WTC11 (cell line): ENCODE results near the gene IL17RE. TPM values are rescaled to one million over a fixed set of nuclear protein-coding genes. Genes with fewer than 3 reads are reported as not detected.
A peak's percentile ranks its signal among the peaks of the same experiment; 100 is the strongest.

Source experiments
- ATAC-seq: fragments of 200-7000 bp; cut with Tn5 transposase; 2 replicates; pipeline ENCODE4 v1.10.0; 2021; ENCODE audit warnings: mild to moderate bottlenecking, moderate library complexity
- CTCF ChIA-PET: fragments of 300-600 bp; sonication (Branson Sonifier 250); formaldehyde crosslinking; loops from one replicate; lab custom pipeline; 2021; ENCODE audit warnings: antibody characterized with exemption; lab: Charles Lee
- POLR2A ChIA-PET: fragments of 350-600 bp; sonication (Branson Sonifier 250); formaldehyde crosslinking; loops from one replicate; lab custom pipeline; 2021; ENCODE audit warnings: antibody characterized with exemption; lab: Charles Lee
- DNase-seq: peaks from one replicate; pipeline ENCODE4 v3.0.0; 2021; ENCODE audit warnings: low spot score
- H3K27ac Mint-ChIP-seq: 2 replicates; pipeline ENCODE4 v1.8.0; 2021; ENCODE audit warnings: mixed read lengths
- H3K27me3 Mint-ChIP-seq: 2 replicates; pipeline ENCODE4 v1.8.0; 2021; ENCODE audit warnings: low read depth, mild to moderate bottlenecking, moderate library complexity, mixed read lengths
- H3K36me3 Mint-ChIP-seq: 2 replicates; pipeline ENCODE4 v1.8.0; 2021; ENCODE audit warnings: mixed read lengths
- H3K4me1 Mint-ChIP-seq: 2 replicates; pipeline ENCODE4 v1.8.0; 2022; ENCODE audit warnings: mixed read lengths
- H3K4me3 Mint-ChIP-seq: 2 replicates; pipeline ENCODE4 v1.8.0; 2021; ENCODE audit warnings: mild to moderate bottlenecking, moderate library complexity, mixed read lengths
- H3K9me3 Mint-ChIP-seq: 2 replicates; pipeline ENCODE4 v1.8.0; 2021; ENCODE audit warnings: mixed read lengths
- AFF4 ChIP-seq: sonication (generic); formaldehyde crosslinking; IDR thresholded peaks from 2 replicates; pipeline ENCODE4 v1.8.1; 2023; ENCODE audit warnings: mild to moderate bottlenecking, missing genetic modification reagents, borderline replicate concordance
- ARID4B ChIP-seq: sonication (generic); formaldehyde crosslinking; IDR thresholded peaks from 2 replicates; pipeline ENCODE4 v1.8.0; 2023; ENCODE audit warnings: missing genetic modification reagents, mild to moderate bottlenecking, borderline replicate concordance
- CREM ChIP-seq: sonication (generic); formaldehyde crosslinking; IDR thresholded peaks from 2 replicates; pipeline ENCODE4 v1.8.1; 2022; ENCODE audit warnings: mild to moderate bottlenecking, missing genetic modification reagents, moderate library complexity
- CTCF ChIP-seq: fragments of 200-600 bp; IDR thresholded peaks from 2 replicates; pipeline ENCODE4 v1.8.0; 2022; ENCODE audit warnings: antibody characterized with exemption
- FOXJ3 ChIP-seq: sonication (generic); formaldehyde crosslinking; IDR thresholded peaks from 2 replicates; pipeline ENCODE4 v1.9.0; 2021; ENCODE audit warnings: missing genetic modification reagents, mild to moderate bottlenecking, borderline replicate concordance
- HMGA2 ChIP-seq: fragments of 250-450 bp; sonication (Bioruptor Pico); IDR thresholded peaks from 2 replicates; pipeline ENCODE4 v1.4.0; 2021; ENCODE audit warnings: mild to moderate bottlenecking, moderate library complexity
- JAZF1 ChIP-seq: fragments of 250-450 bp; sonication (Bioruptor Pico); IDR thresholded peaks from 2 replicates; pipeline ENCODE4 v1.9.0; 2021; ENCODE audit warnings: moderate library complexity, mild to moderate bottlenecking, inconsistent platforms
- MXD4 ChIP-seq: fragments of 250-450 bp; sonication (Bioruptor Pico); IDR thresholded peaks from 2 replicates; pipeline ENCODE4 v1.8.0; 2021; ENCODE audit warnings: mild to moderate bottlenecking, moderate library complexity, borderline replicate concordance
- NFE2L1 ChIP-seq: sonication (generic); formaldehyde crosslinking; IDR thresholded peaks from 2 replicates; pipeline ENCODE4 v1.8.1; 2023; ENCODE audit warnings: missing genetic modification reagents
- NR2C2 ChIP-seq: sonication (generic); formaldehyde crosslinking; IDR thresholded peaks from 2 replicates; pipeline ENCODE4 v1.8.0; 2022; ENCODE audit warnings: mild to moderate bottlenecking, missing genetic modification reagents
- RELA ChIP-seq: sonication (generic); formaldehyde crosslinking; IDR thresholded peaks from 2 replicates; pipeline ENCODE4 v1.8.1; 2022; ENCODE audit warnings: missing genetic modification reagents, mild to moderate bottlenecking, borderline replicate concordance
- SOX15 ChIP-seq: fragments of 250-450 bp; sonication (Bioruptor Pico); IDR thresholded peaks from 2 replicates; pipeline ENCODE4 v1.9.0; 2021; ENCODE audit warnings: mild to moderate bottlenecking
- STAT6 ChIP-seq: sonication (generic); formaldehyde crosslinking; conservative IDR thresholded peaks from 2 replicates; pipeline ENCODE4 v1.8.1; 2023; ENCODE audit warnings: mild to moderate bottlenecking, low read depth, missing genetic modification reagents, moderate library complexity
- TCF7 ChIP-seq: sonication (generic); formaldehyde crosslinking; IDR thresholded peaks from 2 replicates; pipeline ENCODE4 v1.8.0; 2022; ENCODE audit warnings: mild to moderate bottlenecking, low read depth, missing genetic modification reagents, moderate library complexity
- TEAD4 ChIP-seq: sonication (generic); formaldehyde crosslinking; IDR thresholded peaks from 2 replicates; pipeline ENCODE4 v1.8.0; 2022; ENCODE audit warnings: mild to moderate bottlenecking, missing genetic modification reagents
- ZBTB43 ChIP-seq: sonication (generic); formaldehyde crosslinking; IDR thresholded peaks from 2 replicates; pipeline ENCODE4 v1.8.1; 2023; ENCODE audit warnings: mild to moderate bottlenecking, missing genetic modification reagents
- ZNF138 ChIP-seq: sonication (generic); formaldehyde crosslinking; conservative IDR thresholded peaks from 2 replicates; pipeline ENCODE4 v1.8.1; 2022; ENCODE audit warnings: mild to moderate bottlenecking, moderate library complexity, missing genetic modification reagents
- ZNF423 ChIP-seq: fragments of 250-450 bp; sonication (Bioruptor Pico); IDR thresholded peaks from 2 replicates; pipeline ENCODE4 v2.1.2; 2022; ENCODE audit warnings: mild to moderate bottlenecking, moderate library complexity
- total RNA-seq: library from RNA; stranded (reverse); gene quantifications from 3 replicates; pipeline ENCODE4 v1.2.3, GENCODE V29; 2021

The IL17RE gene
- total RNA-seq, 1 experiment from 2014 or later, result 4.2 TPM

- TF ChIP-seq CTCF (no peak), RELA (CRISPR knock-in tag) (peak; percentile 83; the same call in 1 of the 2 replicates), AFF4 (CRISPR knock-in tag) (peak; percentile 79; the same call in 1 of the 2 replicates), JAZF1 (CRISPR knock-in tag) (no peak), ZBTB43 (CRISPR knock-in tag) (peak; percentile 12; the same call in 1 of the 2 replicates), ZNF423 (CRISPR knock-in tag) (no peak; the same call in 1 of the 2 replicates), NR2C2 (CRISPR knock-in tag) (peak; percentile 62; the same call in 1 of the 2 replicates), TCF7 (CRISPR knock-in tag) (peak; percentile 63; the same call in 1 of the 2 replicates), CREM (peak; percentile 74)
- TF ChIP-seq, all 79 proteins: peak for 33
Observed at GRCh38 chr3:9946112-9947024, 43.7 kb downstream of the IL17RE start (continued).

GRCh38 chr3:9947025-9947995 lies 44.7 kb downstream of the IL17RE start:
- DNase-seq (peak; percentile 74), ATAC-seq (peak; percentile 64)
- Mint-ChIP-seq H3K36me3 (peaks cover 4% of the 10 kb centered on the region; the same call in 1 of the 2 replicates), H3K4me3 (peak overlapping the region; percentile 78), H3K4me1 (peaks cover 6% of the 10 kb centered on the region), H3K27me3 (peaks cover under 1% of the 10 kb centered on the region; the same call in 1 of the 2 replicates), H3K27ac (no peak overlapping the region), H3K9me3 (no peaks in the 10 kb centered on the region)
- CTCF ChIA-PET, result interaction anchor here (0.7 to 4.5 kb wide), 48 partner anchors 8 to 278 kb away, joined by 3 to 143 read pairs (median 6); partner anchors contain the start of genes CAMK1, CRELD1, EMC3 and IL17RC
- POLR2A ChIA-PET, result interaction anchor here (0.5 to 2.0 kb wide), 10 partner anchors 8 to 301 kb away, joined by 3 to 35 read pairs (median 5); partner anchors contain the start of genes ARPC4, CRELD1, EMC3 and FANCD2
- no peak for TF ChIP-seq SOX15 (CRISPR knock-in tag)
- TF ChIP-seq NFE2L1 (CRISPR knock-in tag), result peak; percentile 70; the same call in 1 of the 2 replicates
- no peak for TF ChIP-seq HMGA2
- no peak; the same call in 1 of the 2 replicates for TF ChIP-seq ARID4B (CRISPR knock-in tag)
- TF ChIP-seq MXD4 (CRISPR knock-in tag), result no peak
- no peak for TF ChIP-seq STAT6 (CRISPR knock-in tag)
- no peak for TF ChIP-seq TEAD4 (CRISPR knock-in tag)
- no peak for TF ChIP-seq ZNF138 (CRISPR knock-in tag)
- no peak for TF ChIP-seq FOXJ3 (CRISPR knock-in tag)
